ENCODE data around the gene CRMP1. TPM values are rescaled to one million over a fixed set of nuclear protein-coding genes. Genes with fewer than 3 reads are reported as not detected.

The CRMP1 gene
- total RNA-seq, 2 donors from 2014 or later: 1.3 to 1.6 TPM

GRCh38 chr4:5892323-5893003 is 423 bp downstream of the CRMP1 start:
- Histone ChIP-seq H3K27me3 (peaks cover 0 to 38% of the 10 kb centered on the region in 2 donors), H3K36me3 (replicated peaks in 1 of 2; ENCODE audit: insufficient read depth in 1 of 2, low read depth in 2 of 2) (no peaks in the 10 kb centered on the region), H3K9me3 (no peaks in the 10 kb centered on the region), H3K4me3 (no peak overlapping the region), H3K27ac (no peak overlapping the region), H3K4me1 (peaks cover 22% of the 10 kb centered on the region)
- ATAC-seq: no peak
- intact Hi-C loops (cut with DNase I): no loop called here
- TF ChIP-seq POLR2A (IDR thresholded peaks at IDR 0.05) (no peak), CTCF (IDR thresholded peaks at IDR 0.05) (no peak)
- WGBS, 2 donors: 3% methylated on average over 88 of the region's 100 CpGs; no CpG with 5 or more reads in 1 of the 2 donors
- peak in 1 of 4 donors; percentile 21 for DNase-seq

- DNase-seq: no peak
- H3K27ac ChIP-seq: no peak overlapping the region
- H3K4me3 ChIP-seq: no peak overlapping the region
Measured at GRCh38 chr4:5891563-5892322, 1.1 kb downstream of the CRMP1 start.

GRCh38 chr4:5890063-5890727 is 2.7 kb downstream of the CRMP1 start:
- no peak overlapping the region for H3K27ac ChIP-seq
- no peak for ATAC-seq
- TF ChIP-seq CTCF (IDR thresholded peaks at IDR 0.05): no peak
- no peak for TF ChIP-seq POLR2A (IDR thresholded peaks at IDR 0.05)
- intact Hi-C loops (cut with DNase I): no loop called here
- H3K4me3 ChIP-seq: no peak overlapping the region
- peaks cover 0 to 40% of the 10 kb centered on the region in 2 donors for H3K27me3 ChIP-seq
- 2% methylated on average over 22 to 41 of the region's 41 CpGs for WGBS, 2 donors
- no peaks in the 10 kb centered on the region for H3K36me3 ChIP-seq (replicated peaks in 1 of 2; ENCODE audit: insufficient read depth in 1 of 2, low read depth in 2 of 2)
- DNase-seq: peak in 3 of 4 donors; percentile 27 to 43 (median 40)
- peaks cover 26% of the 10 kb centered on the region for H3K4me1 ChIP-seq
- no peaks in the 10 kb centered on the region for H3K9me3 ChIP-seq

More at GRCh38 chr4:5891563-5892322, 1.1 kb downstream of the CRMP1 start:
- no peak for ATAC-seq
- Histone ChIP-seq H3K27me3 (peaks cover 0 to 40% of the 10 kb centered on the region in 2 donors), H3K4me1 (peaks cover 26% of the 10 kb centered on the region), H3K36me3 (replicated peaks in 1 of 2; ENCODE audit: insufficient read depth in 1 of 2, low read depth in 2 of 2) (no peaks in the 10 kb centered on the region), H3K9me3 (no peaks in the 10 kb centered on the region)
- intact Hi-C loops (cut with DNase I): no loop called here
- WGBS, 2 donors: 10 to 11% methylated on average over 34 of the region's 34 CpGs
- TF ChIP-seq POLR2A (IDR thresholded peaks at IDR 0.05) (no peak), CTCF (IDR thresholded peaks at IDR 0.05) (no peak)

GRCh38 chr4:5889002-5889696 is 3.7 kb downstream of the CRMP1 start:
- no peak for DNase-seq
- no peak for ATAC-seq
- TF ChIP-seq CTCF (IDR thresholded peaks at IDR 0.05): no peak
- TF ChIP-seq POLR2A (IDR thresholded peaks at IDR 0.05): no peak
- Histone ChIP-seq H3K27ac (no peak overlapping the region), H3K4me3 (no peak overlapping the region), H3K4me1 (peaks cover 26% of the 10 kb centered on the region), H3K27me3 (peaks cover 0 to 40% of the 10 kb centered on the region in 2 donors), H3K36me3 (replicated peaks in 1 of 2; ENCODE audit: insufficient read depth in 1 of 2, low read depth in 2 of 2) (no peaks in the 10 kb centered on the region), H3K9me3 (no peaks in the 10 kb centered on the region)
- intact Hi-C loops (cut with DNase I): no loop called here
- 24 to 27% methylated on average over 8 of the region's 8 CpGs for WGBS, 2 donors

Measured in body of pancreas (tissue), 4 donors.